ENCODE measurements around the gene ZNF429. TPM values are rescaled to one million over a fixed set of nuclear protein-coding genes. Genes with fewer than 3 reads are reported as not detected.
"Not testable (repeated sequence)": the region's sequence is repeated elsewhere in the genome, so short reads cannot be mapped to it uniquely, and the experiment has no call there.

The ZNF429 gene
- total RNA-seq, 1 donor from 2014 or later = 6.4 TPM

DNA sequence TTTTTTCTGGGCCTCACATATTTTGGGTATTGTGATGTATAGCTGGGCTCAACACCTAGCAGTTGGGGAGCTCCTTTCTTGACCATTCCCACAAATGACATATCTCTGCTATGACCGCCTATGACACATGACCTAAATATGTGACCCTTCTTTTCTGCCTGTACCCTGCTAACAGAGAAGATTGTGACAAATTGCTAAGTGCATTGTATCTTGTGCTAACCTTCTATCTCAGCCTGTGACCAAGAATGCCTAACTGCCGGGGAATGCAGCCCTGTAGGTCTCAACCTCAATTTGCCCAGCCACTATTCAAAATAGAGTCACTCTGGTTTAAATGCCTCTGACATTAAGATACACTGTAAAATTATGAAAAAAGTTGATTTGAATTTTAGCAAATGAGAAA lies 6.8 kb upstream of the ZNF429 start:
- DNase-seq (no peak), ATAC-seq (ENCODE audit: poor library complexity) (no peak)
- intact Hi-C loops (cut with DNase I) = no loop called here

DNA sequence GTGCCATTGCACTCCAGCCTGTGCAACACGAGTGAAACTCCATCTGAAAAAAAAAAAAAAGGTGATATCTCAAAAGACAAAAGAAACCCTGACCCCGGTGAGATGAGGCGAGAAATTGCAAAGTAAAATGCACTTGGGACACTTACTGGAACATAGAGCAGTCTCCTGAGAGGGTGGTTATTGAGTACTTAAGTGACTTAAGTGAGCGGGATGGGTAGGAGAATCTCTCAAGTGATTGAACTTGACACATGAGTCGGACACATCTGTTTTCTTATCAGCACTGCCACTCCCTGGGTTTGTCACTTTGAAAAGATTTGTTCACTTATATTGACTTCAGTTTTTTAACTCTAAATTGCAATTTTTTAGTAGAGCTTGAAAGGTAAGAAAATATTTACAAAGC lies 2.8 kb downstream of the ZNF429 start:
- DNase-seq (no peak), ATAC-seq (ENCODE audit: poor library complexity) (no peak)
- intact Hi-C loops (cut with DNase I) = no loop called here

DNA sequence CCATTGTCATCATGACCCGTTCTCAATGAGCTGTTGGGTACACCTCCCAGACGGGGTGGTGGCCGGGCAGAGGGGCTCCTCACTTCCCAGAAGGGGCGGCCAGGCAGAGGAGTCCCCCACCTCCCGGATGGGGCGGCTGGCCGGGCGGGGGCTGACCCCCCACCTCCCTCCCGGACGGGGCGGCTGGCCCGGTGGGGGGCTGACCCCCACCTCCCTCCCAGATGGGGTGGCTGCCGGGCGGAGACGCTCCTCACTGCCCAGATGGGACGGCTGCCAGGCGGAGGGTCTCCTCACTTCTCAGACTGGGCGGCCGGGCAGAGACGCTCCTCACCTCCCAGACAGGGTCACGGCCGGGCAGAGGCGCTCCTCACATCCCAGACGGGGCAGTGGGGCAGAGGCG lies 5.7 kb downstream of the ZNF429 start:
- intact Hi-C loops (cut with DNase I); ATAC-seq (ENCODE audit: poor library complexity); DNase-seq: not testable (repeated sequence)

DNA sequence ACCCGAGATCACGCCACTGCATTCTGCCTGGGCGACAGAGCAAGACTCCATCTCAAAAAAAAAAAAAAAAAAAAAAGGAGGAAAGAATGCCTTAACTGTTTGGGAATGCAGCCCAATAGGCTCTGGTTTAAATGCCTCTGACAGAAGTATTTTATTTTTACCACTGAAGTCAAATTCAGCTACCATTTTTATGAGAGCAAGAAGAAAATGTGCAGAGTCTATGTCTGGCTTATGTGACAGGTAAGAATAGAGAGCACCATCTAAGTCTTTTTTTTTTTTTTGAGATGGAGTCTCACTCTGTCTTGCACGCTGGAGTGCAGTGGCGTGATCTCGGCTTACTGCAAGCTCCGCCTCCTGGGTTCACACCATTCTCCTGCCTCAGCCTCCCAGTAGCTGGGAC lies 7.2 kb downstream of the ZNF429 start:
- intact Hi-C loops (cut with DNase I); ATAC-seq (ENCODE audit: poor library complexity); DNase-seq: not testable (repeated sequence)

DNA sequence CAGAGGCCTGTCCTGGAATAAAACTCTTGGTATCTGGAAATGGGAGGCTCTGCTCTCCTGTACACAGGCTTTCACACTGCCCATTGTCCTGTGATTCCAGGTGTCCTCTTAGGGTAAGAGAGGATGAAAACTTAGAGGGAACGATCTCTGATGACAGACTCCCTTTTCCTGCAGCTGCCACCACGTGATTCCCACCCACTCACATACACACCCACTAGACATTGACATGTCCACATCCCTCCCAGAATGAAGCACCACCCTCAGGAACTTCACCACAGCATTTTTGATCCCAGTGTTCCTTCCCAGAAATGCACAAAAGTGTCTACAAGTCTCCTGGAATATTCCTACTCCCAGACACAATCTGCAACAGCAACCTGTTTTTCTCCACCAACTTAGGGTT lies 8.2 kb downstream of the ZNF429 start:
- intact Hi-C loops (cut with DNase I) = no loop called here
- ATAC-seq (ENCODE audit: poor library complexity) (no peak), DNase-seq (no peak)

DNA sequence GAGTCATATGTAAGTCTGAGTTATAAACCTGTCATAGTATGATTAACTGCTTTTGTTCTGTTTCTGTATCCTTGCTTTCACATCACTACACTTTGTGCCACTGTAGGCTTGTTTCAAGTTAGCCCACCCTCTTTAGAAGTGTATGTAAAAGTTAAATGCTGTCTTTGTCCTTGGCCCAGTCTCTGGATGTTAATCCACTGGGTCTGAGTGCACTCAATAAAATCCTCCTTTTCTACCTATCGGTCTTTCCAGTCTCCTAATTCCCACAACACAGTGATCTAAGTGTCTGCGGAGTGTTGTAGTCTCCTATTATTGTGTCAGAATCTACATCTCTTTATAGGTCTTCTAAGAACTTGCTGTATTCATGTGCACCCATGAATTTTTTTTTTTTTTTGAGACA lies 14.1 kb downstream of the ZNF429 start:
- DNase-seq = no peak
- intact Hi-C loops (cut with DNase I) = no loop called here
- no peak for ATAC-seq (ENCODE audit: poor library complexity)

DNA sequence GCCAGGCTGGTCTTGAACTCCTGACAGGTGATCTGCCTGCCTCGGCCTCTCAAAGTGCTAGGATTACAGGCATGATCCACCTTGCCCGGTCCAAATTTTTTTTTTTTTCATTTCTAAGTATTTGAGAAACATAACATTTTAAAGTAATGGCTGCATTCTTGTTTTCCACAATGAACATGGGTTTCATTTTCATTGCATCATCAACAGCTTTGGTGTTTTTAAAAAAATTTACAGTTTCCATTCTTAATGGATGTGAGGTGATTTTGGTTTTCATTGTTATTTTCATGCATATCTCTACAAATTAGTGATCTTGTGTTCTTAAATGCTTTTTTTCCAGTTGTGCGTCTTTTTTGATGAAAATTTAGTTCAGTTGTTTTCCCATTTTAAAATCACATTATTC lies 27.5 kb downstream of the ZNF429 start:
- DNase-seq (no peak), ATAC-seq (ENCODE audit: poor library complexity) (no peak)
- intact Hi-C loops (cut with DNase I) = no loop called here

DNA sequence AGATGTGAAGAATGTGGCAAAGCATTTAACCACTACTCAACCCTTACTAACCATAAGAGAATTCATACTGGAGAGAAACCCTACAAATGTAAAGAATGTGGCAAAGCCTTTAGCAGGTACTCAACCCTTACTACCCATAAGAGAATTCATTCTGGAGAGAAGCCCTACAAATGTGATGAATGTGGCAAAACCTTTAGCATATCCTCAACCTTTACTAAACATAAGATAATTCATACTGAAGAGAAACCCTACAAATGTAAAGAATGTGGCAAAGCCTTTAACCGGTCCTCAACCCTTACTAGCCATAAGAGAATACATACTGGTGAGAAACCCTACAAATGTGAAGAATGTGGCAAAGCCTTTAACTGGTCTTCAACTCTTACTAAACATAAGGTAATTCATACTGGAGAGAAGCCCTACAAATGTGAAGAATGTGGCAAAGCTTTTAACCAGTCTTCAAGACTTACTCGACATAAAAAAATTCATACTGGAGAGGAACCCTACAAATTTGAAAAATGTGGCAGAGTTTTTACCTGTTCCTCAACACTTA lies 31.4 kb downstream of the ZNF429 start:
- intact Hi-C loops (cut with DNase I); DNase-seq; ATAC-seq (ENCODE audit: poor library complexity): not testable (repeated sequence)

DNA sequence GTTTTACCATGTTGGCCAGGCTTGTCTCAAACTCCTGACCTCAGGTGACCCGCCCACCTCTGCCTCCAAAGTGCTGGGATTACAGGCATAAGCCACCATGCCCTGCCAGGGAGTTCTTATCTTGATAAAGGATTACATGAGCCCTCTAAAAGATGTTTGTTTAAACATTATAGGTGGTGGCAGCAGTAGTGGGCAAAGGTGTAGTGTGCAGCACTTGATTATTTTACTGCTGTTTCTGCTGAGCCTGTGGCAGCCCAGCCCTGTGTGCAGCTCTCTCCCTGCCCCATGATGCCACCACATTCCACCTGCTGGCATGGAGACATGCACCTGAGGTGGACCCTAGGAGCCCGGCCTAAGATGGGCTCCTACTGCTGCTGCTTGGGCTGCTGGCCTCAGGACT lies 54.0 kb downstream of the ZNF429 start:
- DNase-seq (no peak), ATAC-seq (ENCODE audit: poor library complexity) (no peak)
- intact Hi-C loops (cut with DNase I) = no loop called here

DNA sequence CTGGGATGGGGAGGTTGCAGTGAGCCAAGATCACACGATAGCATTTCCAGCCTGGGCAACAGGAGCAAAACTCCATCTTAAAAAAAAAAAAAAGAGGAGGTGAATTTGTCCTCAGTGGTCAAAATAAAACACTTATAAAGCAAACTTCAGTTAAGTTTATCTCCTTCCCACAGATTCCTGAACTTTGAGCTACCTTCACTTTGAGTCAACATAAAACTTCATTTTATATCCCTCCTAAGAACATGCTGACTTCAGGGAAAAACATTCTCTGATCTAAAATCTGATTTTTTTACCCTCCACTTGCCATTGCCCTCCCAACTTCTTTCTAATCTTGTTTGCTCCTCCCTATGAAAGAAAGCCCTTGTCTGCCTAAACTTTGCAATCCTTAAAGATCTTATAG lies 59.0 kb downstream of the ZNF429 start:
- DNase-seq (no peak), ATAC-seq (ENCODE audit: poor library complexity) (no peak)
- intact Hi-C loops (cut with DNase I) = no loop called here

DNA sequence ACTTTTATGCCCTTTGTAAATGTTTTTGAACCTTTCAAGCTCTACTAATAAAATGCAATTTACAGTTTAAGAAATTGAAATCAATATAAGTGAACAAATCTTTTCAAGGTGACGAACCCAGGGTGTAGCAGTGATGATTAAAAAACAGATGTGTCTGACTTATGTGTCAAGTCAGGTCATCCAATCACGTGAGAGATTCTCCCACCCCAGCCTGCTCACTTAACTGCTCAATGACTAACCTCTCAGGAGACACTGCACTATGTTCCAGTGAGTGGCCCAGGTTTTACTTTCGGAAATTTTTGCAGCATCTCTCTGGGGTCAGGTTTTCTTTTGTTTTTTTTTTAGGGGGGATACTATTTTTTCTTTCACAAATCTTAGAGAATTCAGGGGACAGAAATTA lies 60.7 kb downstream of the ZNF429 start:
- ATAC-seq (ENCODE audit: poor library complexity) (no peak), DNase-seq (no peak)
- intact Hi-C loops (cut with DNase I) = no loop called here

DNA sequence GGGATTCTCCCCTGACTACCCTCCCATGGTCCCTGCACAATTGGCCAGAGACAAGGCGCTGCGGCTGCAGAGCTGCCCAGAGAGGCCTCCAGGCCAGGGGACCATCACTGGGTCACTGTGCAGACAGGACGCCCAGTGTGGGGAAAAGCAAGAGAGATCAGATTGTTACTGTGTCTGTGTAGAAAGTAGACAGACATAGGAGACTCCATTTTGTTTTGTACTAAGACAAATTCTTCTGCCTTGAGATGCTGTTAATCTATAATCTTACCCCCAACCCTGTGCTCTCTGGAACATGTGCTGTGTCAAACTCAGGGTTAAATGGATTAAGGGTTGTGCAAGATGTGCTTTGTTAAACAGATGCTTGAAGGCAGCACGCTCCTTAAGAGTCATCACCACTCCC lies 62.4 kb downstream of the ZNF429 start:
- DNase-seq; intact Hi-C loops (cut with DNase I); ATAC-seq (ENCODE audit: poor library complexity): not testable (repeated sequence)

DNA sequence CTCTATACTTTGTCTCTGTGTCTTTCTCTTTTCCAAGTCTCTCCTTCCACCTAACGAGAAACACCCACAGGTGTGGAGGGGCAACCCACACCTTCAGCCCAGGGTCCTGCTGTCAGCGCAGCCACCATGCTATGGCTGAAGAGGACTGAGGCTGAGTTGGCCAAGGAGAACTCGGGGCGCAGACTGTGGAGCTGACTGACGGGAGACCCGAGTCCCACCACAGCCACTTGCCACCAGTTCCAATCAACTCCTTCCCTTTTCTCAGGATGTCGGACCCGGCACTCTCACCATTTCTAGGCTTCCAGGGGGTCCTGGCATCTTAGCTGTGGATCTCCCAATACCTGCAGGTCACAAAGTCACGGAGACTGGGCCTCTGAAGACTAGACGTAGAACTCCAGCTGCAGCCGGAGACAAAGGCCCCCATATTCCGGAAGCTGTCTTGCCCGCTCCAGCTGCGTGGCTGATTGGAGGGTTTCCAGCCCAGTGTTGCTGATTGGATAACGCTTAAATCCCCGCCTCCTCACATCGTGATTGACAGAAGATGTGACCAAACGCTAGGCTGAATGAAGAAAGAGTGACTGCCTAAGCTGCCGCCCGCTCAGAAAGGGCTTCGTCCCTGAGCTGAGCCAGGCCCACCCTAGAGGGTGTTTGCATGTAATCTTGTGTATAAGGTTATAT lies 63.6 kb downstream of the ZNF429 start:
- DNase-seq (peak; percentile 87), ATAC-seq (ENCODE audit: poor library complexity) (peak; percentile 99)
- intact Hi-C loops (cut with DNase I) = no loop called here

DNA sequence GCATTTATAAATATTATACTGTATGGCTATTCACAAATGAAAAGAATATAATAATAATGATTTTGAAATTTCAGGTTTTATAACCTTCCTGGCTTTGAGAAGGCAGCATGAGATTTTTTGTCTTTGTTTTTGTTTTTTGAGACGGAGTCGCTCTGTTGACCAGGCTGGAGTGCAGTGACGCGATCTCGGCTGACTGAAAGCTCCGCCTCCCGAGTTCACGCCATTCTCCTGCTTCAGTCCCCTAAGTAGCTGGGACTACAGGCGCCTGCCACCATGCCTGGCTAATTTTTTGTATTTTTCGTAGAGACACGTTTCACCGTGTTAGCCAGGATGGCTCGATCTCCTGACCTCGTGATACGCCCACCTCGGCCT lies 64.1 kb downstream of the ZNF429 start:
- peak; percentile 58 for ATAC-seq (ENCODE audit: poor library complexity)
- DNase-seq = peak; percentile 68
- intact Hi-C loops (cut with DNase I) = no loop called here

DNA sequence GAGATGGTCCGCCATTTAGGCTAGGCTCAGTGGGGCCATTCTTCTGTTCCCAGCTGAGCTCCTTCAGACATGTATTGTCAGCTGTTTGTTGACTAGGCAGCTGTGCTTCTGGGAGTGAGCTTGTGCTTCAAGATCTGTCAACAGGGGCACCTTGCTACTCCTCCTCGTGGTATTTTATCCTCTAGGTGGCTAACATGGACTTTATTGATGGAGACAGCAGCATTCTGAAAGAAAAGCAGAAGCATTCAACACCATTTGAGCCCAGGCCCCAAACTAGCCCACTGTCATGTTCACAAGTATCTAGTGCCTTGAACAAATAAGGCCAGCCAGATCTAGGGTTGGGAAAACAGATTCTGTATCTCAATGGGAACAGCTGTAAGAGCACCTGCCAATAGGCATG lies 65.9 kb downstream of the ZNF429 start:
- intact Hi-C loops (cut with DNase I) = no loop called here
- no peak for DNase-seq
- no peak for ATAC-seq (ENCODE audit: poor library complexity)

DNA sequence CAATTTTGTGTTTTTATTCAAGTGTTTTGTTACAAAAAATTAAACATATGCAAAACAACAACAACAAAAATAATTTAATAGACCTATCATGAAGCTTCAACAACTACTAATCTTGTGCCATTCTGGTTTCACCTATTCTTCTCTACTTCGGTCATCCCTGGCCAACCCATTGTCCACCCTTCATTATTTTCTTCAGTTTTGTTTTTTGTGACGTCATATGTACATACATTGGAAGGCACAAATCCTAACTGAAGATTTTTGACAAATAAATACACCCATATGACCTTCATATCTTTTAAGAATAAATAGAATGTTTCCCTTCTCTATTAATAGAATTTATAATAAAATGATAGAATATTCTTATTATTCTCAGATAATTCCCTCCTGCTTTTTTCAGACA lies 69.2 kb downstream of the ZNF429 start:
- intact Hi-C loops (cut with DNase I) = no loop called here
- DNase-seq (no peak), ATAC-seq (ENCODE audit: poor library complexity) (no peak)

DNA sequence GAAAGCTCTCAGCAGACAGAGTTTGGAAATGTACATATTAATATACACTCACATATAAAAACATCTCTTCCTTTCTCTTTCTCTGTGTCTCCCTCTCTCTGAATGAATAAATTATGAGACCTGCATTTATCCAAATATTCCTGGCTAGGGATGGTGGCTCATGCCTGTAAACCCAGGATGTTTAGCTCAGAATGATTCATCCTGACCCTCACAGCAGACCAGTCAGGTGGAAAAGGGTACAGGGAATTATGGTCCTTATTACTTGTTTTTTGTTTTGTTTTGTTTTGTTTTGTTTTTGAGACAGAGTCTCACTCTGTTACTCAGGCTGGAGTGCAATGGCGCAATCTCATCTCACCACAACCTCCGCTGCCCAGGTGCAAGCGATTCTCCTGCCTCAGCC lies 71.1 kb downstream of the ZNF429 start:
- intact Hi-C loops (cut with DNase I) = no loop called here
- DNase-seq (no peak), ATAC-seq (ENCODE audit: poor library complexity) (no peak)

DNA sequence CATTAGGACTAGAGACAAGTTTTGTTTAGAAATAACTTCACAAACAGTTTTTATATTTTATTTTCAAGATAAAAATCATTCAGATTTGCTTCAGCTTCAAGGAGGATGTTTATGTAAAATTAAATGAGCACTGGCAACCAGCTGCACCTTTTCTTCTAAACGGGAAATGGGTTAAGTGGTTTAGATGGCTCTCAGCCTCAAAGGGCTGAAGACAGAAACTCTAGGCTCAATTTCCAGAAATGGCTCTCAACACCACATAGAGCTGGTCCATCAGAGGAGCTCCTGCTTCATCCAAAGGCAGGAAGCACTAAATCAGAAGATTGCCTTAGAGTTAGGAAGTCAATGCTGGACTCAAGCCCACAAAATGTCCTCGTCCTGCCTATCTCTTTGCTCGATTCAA lies 74.7 kb downstream of the ZNF429 start:
- intact Hi-C loops (cut with DNase I) = no loop called here
- no peak for ATAC-seq (ENCODE audit: poor library complexity)
- no peak for DNase-seq

DNA sequence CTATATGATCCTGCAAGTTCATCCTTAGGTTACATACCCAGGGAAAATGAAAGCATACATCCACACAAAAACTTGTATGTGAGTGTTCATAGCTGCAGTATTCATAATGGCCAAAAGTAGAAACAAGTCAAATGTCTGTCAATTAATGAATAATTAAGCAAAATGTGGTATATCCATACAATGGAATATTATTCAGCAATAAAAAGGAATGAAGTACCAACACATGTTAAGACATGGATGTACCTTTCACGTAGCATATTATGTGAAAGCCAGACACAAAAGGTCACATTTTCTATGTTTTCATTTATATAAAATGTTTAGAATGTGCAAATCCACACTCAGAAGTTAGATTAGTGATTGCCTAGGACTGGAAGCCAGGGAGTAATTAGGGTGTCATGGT lies 75.4 kb downstream of the ZNF429 start:
- no peak for DNase-seq
- intact Hi-C loops (cut with DNase I) = no loop called here
- no peak for ATAC-seq (ENCODE audit: poor library complexity)

DNA sequence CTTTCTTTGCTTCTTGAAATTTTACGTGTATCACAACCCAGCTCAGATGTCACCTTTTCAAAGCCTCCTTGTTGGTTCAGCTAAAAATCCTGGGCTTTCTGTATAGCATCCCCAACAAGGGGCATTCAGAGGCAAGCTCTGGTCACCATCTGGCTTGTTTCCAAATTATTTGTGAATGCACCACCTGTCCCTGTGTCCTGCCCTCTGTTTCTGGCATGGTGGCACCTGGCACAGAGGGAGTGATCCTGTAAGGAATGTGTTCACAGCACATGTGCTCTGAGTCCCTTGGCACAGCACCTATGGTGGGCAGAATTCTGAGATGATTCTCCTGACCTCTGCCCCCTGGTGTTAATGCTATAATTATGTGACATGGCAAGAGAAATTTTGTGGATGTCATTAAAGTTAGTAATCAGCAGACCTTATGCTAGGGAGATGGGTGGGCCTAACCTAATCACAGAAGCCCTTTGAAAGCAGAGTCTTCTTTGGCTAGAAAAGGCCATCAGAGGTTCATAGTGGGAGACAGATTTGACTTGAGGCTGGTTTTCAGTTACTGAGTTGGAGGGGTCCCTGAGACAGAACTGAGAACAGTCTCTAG lies 76.3 kb downstream of the ZNF429 start:
- intact Hi-C loops (cut with DNase I) = no loop called here
- ATAC-seq (ENCODE audit: poor library complexity) (no peak), DNase-seq (no peak)

DNA sequence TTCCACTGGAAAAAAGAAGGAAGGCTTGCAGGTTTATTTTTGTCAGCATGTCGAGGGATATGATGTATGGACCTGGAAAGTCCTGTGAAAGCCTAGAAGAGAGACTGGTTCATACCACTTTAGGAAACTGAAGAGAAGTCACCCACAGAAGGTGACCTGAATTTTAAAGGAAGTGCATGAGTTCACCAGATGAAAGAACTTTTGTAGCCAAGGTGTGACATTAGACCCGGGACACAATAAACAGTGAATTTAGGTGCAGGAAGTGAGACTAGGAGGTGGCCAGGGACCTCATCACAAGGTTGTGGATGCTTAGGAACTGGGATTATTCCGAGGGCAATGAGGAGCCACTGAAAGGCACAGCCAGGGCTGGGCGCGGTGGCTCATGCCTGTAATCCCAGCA lies 79.1 kb downstream of the ZNF429 start:
- intact Hi-C loops (cut with DNase I) = no loop called here
- ATAC-seq (ENCODE audit: poor library complexity) = no peak
- DNase-seq = no peak
